HepG2 (cell line): Measurements from ENCODE around the gene CPSF4. TPM values are rescaled to one million over a fixed set of nuclear protein-coding genes. Genes with fewer than 3 reads are reported as not detected.

Experiments used
- KMT2B ChIP-seq: IDR thresholded peaks from 2 replicates; pipeline ENCODE4 v1.6.1; 2016; ENCODE audit warnings: missing genetic modification reagents, missing compliant biosample characterization
- SP2 ChIP-seq: sonication (generic); formaldehyde crosslinking; IDR thresholded peaks from 2 replicates; pipeline ENCODE4 v1.5.1; 2020; ENCODE audit warnings: mild to moderate bottlenecking, missing genetic modification reagents
- TBX3 ChIP-seq: fragments of 450-650 bp; IDR thresholded peaks from 2 replicates; pipeline ENCODE4 v1.6.1; 2017; ENCODE audit warnings: antibody characterized with exemption, mild to moderate bottlenecking, inconsistent platforms, borderline replicate concordance
- TCF7L2 ChIP-seq: IDR thresholded peaks from 2 replicates; pipeline ENCODE4 v1.6.1; 2011; ENCODE audit warnings: mild to moderate bottlenecking, low read depth, low read length, moderate library complexity
- TEAD3 ChIP-seq: optimal IDR thresholded peaks from 2 replicates; pipeline ENCODE3; 2016; ENCODE audit warnings: borderline replicate concordance
- ZNF20 ChIP-seq: sonication (generic); formaldehyde crosslinking; IDR thresholded peaks from 2 replicates; pipeline ENCODE4 v1.4.0; 2020; ENCODE audit warnings: mild to moderate bottlenecking, moderate library complexity, missing genetic modification reagents
- ZNF652 ChIP-seq: IDR thresholded peaks from 2 replicates; pipeline ENCODE4 v1.6.1; 2016; ENCODE audit warnings: low read depth, borderline replicate concordance
- ZNF724P ChIP-seq: sonication (generic); formaldehyde crosslinking; IDR thresholded peaks from 2 replicates; pipeline ENCODE4 v1.8.0; 2022; ENCODE audit warnings: missing genetic modification reagents, borderline replicate concordance
- polyA plus RNA-seq, 8 experiments: library from polyadenylated mRNA; depleted of rRNA in 3 of 8; stranded (reverse) in 7 of 8; unstranded in 1 of 8; fragments of >200 nt; fragmentation: Illumina TruSeq in 4 of 8; extraction: Trizol in 4 of 8; gene quantifications; 2 replicates each; pipeline versions ENCODE4 v1.2.1 to v1.2.3, GENCODE V29; 2011 to 2016; ENCODE audit warnings: low read depth in 4 of 8, missing spikeins in 1 of 8, mixed read lengths in 1 of 8; ENCODE audit not compliant: insufficient read depth in 1 of 8
- total RNA-seq, 5 experiments: library from RNA; depleted of rRNA; stranded (reverse); fragments of >200 nt; fragmentation: Illumina TruSeq; extraction: Trizol; gene quantifications; 2 replicates each; pipeline ENCODE4 v1.2.3, GENCODE V29; 2016; ENCODE audit warnings: low read depth in 1 of 5
- TF ChIP-seq, protein P1 (sequence below): IDR thresholded peaks from 2 replicates; pipeline ENCODE4 v1.6.1; 2016; ENCODE audit warnings: low read depth, missing genetic modification reagents, missing compliant biosample characterization
- TF ChIP-seq, protein P2 (sequence below): sonication (generic); formaldehyde crosslinking; IDR thresholded peaks from 2 replicates; pipeline ENCODE4 v1.4.0; 2020; ENCODE audit warnings: mild to moderate bottlenecking, missing genetic modification reagents, borderline replicate concordance
- TF ChIP-seq, protein P3 (sequence below): fragments of 450-650 bp; IDR thresholded peaks from 2 replicates; pipeline ENCODE4 v1.6.1; 2016

The CPSF4 gene
- total and polyA plus RNA-seq, 2 of the 13 experiments (the other 11 are each of a cell fraction or from before 2014, with no cell fraction given) = 34.1 to 49.6 TPM

DNA sequence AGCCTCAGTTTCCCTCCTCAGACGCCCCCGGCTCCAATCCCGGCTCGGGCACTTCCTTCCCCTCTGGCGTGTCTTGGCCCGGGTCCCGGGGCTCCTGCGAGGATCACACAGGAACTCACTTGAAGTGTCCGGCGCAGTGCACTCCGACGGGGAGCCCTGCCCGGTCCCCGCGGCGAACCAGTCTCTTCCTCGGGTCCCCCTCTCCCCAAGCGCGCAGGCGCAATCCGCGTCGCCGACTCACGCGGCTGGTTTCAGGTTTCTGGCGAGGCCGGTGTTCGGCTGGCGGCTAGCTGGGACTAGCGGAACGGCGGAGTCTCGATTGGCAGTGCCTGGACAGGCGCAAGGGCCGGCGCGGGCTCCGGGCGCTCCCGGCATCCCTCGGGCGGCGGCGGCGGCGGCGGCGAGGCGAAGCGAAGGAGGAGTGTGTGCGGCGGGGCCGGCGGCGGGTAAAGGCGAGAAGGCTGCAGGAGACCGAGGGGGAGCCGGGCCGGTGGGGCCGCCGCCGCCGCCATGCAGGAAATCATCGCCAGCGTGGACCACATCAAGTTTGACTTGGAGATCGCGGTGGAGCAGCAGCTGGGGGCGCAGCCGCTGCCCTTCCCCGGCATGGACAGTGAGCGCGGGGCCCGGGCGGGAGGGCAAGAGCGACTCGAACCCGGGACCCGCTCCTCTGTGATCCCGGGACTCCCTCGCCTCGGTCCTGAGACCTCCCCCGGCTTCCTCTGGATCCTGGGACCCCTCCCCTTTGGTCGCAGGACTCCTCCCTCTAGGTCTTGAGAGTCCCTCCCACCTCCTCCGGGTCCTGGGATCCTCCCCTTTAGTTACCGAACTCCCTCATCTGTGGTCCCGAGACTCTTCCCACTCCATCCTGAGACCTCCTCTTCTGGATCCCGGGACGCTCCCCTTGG is at the start of gene CPSF4, which contains the start of gene PTCD1 (continued):
- TF ChIP-seq, protein P1, sequence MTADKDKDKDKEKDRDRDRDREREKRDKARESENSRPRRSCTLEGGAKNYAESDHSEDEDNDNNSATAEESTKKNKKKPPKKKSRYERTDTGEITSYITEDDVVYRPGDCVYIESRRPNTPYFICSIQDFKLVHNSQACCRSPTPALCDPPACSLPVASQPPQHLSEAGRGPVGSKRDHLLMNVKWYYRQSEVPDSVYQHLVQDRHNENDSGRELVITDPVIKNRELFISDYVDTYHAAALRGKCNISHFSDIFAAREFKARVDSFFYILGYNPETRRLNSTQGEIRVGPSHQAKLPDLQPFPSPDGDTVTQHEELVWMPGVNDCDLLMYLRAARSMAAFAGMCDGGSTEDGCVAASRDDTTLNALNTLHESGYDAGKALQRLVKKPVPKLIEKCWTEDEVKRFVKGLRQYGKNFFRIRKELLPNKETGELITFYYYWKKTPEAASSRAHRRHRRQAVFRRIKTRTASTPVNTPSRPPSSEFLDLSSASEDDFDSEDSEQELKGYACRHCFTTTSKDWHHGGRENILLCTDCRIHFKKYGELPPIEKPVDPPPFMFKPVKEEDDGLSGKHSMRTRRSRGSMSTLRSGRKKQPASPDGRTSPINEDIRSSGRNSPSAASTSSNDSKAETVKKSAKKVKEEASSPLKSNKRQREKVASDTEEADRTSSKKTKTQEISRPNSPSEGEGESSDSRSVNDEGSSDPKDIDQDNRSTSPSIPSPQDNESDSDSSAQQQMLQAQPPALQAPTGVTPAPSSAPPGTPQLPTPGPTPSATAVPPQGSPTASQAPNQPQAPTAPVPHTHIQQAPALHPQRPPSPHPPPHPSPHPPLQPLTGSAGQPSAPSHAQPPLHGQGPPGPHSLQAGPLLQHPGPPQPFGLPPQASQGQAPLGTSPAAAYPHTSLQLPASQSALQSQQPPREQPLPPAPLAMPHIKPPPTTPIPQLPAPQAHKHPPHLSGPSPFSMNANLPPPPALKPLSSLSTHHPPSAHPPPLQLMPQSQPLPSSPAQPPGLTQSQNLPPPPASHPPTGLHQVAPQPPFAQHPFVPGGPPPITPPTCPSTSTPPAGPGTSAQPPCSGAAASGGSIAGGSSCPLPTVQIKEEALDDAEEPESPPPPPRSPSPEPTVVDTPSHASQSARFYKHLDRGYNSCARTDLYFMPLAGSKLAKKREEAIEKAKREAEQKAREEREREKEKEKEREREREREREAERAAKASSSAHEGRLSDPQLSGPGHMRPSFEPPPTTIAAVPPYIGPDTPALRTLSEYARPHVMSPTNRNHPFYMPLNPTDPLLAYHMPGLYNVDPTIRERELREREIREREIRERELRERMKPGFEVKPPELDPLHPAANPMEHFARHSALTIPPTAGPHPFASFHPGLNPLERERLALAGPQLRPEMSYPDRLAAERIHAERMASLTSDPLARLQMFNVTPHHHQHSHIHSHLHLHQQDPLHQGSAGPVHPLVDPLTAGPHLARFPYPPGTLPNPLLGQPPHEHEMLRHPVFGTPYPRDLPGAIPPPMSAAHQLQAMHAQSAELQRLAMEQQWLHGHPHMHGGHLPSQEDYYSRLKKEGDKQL (CRISPR knock-in tag) = no peak
- TF ChIP-seq ZNF20 (CRISPR knock-in tag) = no peak
- no peak for TF ChIP-seq ZNF724P (CRISPR knock-in tag)
- no peak for TF ChIP-seq TBX3
- TF ChIP-seq, protein P2, sequence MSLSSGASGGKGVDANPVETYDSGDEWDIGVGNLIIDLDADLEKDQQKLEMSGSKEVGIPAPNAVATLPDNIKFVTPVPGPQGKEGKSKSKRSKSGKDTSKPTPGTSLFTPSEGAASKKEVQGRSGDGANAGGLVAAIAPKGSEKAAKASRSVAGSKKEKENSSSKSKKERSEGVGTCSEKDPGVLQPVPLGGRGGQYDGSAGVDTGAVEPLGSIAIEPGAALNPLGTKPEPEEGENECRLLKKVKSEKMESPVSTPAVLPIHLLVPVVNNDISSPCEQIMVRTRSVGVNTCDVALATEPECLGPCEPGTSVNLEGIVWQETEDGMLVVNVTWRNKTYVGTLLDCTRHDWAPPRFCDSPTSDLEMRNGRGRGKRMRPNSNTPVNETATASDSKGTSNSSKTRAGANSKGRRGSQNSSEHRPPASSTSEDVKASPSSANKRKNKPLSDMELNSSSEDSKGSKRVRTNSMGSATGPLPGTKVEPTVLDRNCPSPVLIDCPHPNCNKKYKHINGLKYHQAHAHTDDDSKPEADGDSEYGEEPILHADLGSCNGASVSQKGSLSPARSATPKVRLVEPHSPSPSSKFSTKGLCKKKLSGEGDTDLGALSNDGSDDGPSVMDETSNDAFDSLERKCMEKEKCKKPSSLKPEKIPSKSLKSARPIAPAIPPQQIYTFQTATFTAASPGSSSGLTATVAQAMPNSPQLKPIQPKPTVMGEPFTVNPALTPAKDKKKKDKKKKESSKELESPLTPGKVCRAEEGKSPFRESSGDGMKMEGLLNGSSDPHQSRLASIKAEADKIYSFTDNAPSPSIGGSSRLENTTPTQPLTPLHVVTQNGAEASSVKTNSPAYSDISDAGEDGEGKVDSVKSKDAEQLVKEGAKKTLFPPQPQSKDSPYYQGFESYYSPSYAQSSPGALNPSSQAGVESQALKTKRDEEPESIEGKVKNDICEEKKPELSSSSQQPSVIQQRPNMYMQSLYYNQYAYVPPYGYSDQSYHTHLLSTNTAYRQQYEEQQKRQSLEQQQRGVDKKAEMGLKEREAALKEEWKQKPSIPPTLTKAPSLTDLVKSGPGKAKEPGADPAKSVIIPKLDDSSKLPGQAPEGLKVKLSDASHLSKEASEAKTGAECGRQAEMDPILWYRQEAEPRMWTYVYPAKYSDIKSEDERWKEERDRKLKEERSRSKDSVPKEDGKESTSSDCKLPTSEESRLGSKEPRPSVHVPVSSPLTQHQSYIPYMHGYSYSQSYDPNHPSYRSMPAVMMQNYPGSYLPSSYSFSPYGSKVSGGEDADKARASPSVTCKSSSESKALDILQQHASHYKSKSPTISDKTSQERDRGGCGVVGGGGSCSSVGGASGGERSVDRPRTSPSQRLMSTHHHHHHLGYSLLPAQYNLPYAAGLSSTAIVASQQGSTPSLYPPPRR (CRISPR knock-in tag) = 0 out of 2 replicates have a peak, but pooled peaks have one; percentile 47
- TF ChIP-seq, protein P3, sequence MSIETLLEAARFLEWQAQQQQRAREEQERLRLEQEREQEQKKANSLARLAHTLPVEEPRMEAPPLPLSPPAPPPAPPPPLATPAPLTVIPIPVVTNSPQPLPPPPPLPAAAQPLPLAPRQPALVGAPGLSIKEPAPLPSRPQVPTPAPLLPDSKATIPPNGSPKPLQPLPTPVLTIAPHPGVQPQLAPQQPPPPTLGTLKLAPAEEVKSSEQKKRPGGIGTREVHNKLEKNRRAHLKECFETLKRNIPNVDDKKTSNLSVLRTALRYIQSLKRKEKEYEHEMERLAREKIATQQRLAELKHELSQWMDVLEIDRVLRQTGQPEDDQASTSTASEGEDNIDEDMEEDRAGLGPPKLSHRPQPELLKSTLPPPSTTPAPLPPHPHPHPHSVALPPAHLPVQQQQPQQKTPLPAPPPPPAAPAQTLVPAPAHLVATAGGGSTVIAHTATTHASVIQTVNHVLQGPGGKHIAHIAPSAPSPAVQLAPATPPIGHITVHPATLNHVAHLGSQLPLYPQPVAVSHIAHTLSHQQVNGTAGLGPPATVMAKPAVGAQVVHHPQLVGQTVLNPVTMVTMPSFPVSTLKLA = no peak
- no peak; the same call in none of the 2 replicates for TF ChIP-seq SP2
- peak; percentile 94 for TF ChIP-seq KMT2B
- TF ChIP-seq TEAD3 = no peak
- no peak for TF ChIP-seq ZNF652 (CRISPR knock-in tag)
- TF ChIP-seq TCF7L2 = no peak
